Retinal pigment epithelial cell (primary cell): ENCODE measurements around the gene CDKN2A.

ENCODE experiments used
- DNase-seq: peaks from one replicate; pipeline ENCODE4 v3.0.0-alpha.2; 2010; ENCODE audit warnings: low read depth
- H3K4me3 ChIP-seq: 2 replicates; pipeline ENCODE4 v1.5.1; 2011; ENCODE audit warnings: mild to moderate bottlenecking, low read length, control low read depth, moderate library complexity
- TF ChIP-seq, protein P1 (sequence below): conservative IDR thresholded peaks from 2 replicates; pipeline ENCODE4 v1.5.1; 2011; ENCODE audit warnings: low read depth, low read length, control low read depth, inconsistent platforms

CDKN2A gene

DNA sequence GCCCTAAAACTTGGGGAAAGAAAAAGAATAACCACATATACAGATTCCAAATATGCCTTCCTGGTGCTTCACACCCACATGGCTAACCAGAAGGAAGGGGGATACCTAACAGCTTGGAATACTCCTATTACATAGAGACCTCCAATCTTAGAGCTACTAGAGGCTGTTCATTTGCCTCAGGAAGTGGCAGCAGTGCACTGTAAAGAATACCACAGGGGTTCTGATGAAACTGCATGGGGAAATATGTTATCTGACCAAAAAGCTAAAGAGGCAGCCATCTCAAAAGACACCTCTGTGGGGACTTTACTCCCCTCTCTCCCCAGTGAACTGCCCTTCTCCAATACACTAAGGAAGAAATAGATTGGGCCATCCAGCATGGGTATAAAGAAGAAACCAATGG is 66.4 kb downstream of the CDKN2A start:
- no peak for DNase-seq
- H3K4me3 ChIP-seq: no peak overlapping the region
- TF ChIP-seq, protein P1, sequence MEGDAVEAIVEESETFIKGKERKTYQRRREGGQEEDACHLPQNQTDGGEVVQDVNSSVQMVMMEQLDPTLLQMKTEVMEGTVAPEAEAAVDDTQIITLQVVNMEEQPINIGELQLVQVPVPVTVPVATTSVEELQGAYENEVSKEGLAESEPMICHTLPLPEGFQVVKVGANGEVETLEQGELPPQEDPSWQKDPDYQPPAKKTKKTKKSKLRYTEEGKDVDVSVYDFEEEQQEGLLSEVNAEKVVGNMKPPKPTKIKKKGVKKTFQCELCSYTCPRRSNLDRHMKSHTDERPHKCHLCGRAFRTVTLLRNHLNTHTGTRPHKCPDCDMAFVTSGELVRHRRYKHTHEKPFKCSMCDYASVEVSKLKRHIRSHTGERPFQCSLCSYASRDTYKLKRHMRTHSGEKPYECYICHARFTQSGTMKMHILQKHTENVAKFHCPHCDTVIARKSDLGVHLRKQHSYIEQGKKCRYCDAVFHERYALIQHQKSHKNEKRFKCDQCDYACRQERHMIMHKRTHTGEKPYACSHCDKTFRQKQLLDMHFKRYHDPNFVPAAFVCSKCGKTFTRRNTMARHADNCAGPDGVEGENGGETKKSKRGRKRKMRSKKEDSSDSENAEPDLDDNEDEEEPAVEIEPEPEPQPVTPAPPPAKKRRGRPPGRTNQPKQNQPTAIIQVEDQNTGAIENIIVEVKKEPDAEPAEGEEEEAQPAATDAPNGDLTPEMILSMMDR: no peak

DNA sequence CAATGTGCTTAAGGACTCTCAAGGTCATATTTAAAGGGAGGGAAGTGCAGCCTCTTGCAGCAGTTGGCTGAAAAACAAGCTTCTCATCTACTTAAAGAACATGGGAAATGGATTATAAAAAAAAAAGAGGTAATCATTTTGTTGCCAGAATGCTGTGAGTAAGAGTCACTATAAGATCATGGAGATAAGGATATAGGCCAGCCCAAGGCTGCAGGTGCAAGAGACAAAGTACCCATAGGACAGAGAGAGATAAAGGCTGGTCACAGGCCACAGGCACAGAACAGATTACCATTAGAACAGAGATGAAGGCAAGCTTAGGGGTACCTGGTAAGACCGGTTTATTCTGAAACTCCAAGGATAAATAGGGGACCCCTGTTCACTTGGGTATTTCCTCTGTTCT is 70.5 kb downstream of the CDKN2A start:
- DNase-seq: peak; percentile 39
- TF ChIP-seq, protein P1: no peak
- no peak overlapping the region for H3K4me3 ChIP-seq

DNA sequence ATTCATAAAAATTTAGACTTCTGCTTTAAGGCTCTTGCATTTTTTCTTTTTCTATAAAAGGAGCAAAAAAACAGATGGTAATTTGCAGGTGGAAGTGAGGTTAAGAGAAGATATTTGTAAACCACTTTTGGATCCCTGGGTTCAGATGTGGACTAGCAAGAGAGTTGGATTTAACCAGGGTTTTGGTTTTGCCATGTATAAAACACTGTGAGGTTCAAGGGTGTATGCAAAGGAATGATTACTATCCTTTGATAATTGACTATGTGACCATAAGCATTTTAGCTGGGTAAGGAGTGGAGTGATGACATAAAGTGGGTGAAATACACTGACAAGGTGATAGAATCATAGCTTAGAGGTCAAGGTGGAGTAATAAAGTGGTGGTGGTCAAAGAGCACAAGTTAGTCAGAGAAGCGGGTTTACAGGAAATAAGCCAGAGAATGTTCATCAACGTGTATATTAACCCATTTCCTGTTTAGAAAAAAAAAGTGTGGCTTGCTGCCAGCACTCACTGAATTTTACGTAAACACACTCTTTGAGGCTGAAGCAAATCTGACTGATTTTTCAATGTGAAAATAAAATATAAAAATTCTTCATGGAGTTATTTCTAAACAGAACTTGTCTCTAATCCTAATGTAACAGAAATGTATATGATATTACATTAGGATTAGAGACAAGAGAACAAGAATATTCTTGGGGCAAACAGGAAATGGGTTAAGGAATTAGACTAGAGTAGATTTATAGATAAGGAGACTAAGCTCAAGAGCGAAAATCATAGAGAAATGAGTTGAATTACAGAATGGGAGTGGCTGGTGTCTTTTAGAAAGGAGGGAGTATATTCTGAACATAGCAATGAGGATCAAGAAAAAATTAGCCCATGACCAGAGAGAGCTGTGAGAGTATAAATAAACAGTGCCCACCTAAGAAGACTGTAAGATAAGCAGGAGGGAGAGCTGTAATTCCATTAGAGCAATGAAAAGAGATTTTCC is 74.5 kb downstream of the CDKN2A start:
- peak; percentile 62 for DNase-seq
- no peak overlapping the region for H3K4me3 ChIP-seq
- TF ChIP-seq, protein P1: no peak
